H1 (cell line): Measurements from ENCODE around the gene MACROD1. TPM values are rescaled to one million over a fixed set of nuclear protein-coding genes. Genes with fewer than 3 reads are reported as not detected.

ENCODE experiments used
- BCL11A ChIP-seq, 2 experiments: IDR thresholded peaks; one replicate each; pipeline ENCODE4 v1.6.1; 2011; ENCODE audit warnings: low read depth in 2 of 2, low read length in 2 of 2, mild to moderate bottlenecking in 2 of 2
- CHD1 ChIP-seq: IDR thresholded peaks from 2 replicates; pipeline ENCODE4 v1.6.1; 2012; ENCODE audit warnings: low read depth, low read length, improper control_type of control experiment
- CHD2 ChIP-seq: IDR thresholded peaks from 2 replicates; pipeline ENCODE4 v1.6.1; 2012; ENCODE audit warnings: low read length, improper control_type of control experiment
- CREB1 ChIP-seq: IDR thresholded peaks from 2 replicates; pipeline ENCODE4 v1.6.1; 2012; ENCODE audit warnings: inconsistent platforms
- CTBP2 ChIP-seq: IDR thresholded peaks from 2 replicates; pipeline ENCODE4 v1.7.0; 2011; ENCODE audit warnings: borderline replicate concordance, mild to moderate bottlenecking, moderate library complexity, mixed read lengths, low read length; ENCODE audit not compliant: insufficient read depth, insufficient read length
- GTF2F1 ChIP-seq: IDR thresholded peaks from 2 replicates; pipeline ENCODE4 v1.6.1; 2012; ENCODE audit warnings: low read depth, low read length, improper control_type of control experiment, borderline replicate concordance
- HDAC6 ChIP-seq: IDR thresholded peaks from one replicate; pipeline ENCODE4 v1.7.1; 2012; ENCODE audit warnings: low read depth, mild to moderate bottlenecking, inconsistent platforms, low read length, moderate library complexity
- JUND ChIP-seq: IDR thresholded peaks from 2 replicates; pipeline ENCODE4 v1.6.1; 2011; ENCODE audit warnings: mild to moderate bottlenecking, improper control_type of control experiment, low read length
- KDM1A ChIP-seq: fragments of 200-600, 300-600 bp; sonication (generic); IDR thresholded peaks from 2 replicates; pipeline ENCODE4 v1.7.1; 2016; ENCODE audit warnings: mild to moderate bottlenecking, low read length, borderline replicate concordance
- KDM4A ChIP-seq: IDR thresholded peaks from one replicate; pipeline ENCODE4 v1.7.1; 2012; ENCODE audit warnings: low read depth, mild to moderate bottlenecking, moderate library complexity, low read length, inconsistent platforms; ENCODE audit not compliant: severe bottlenecking
- NANOG ChIP-seq: IDR thresholded peaks from 2 replicates; pipeline ENCODE4 v1.6.1; 2011; ENCODE audit warnings: low read length, low read depth, mild to moderate bottlenecking, inconsistent platforms; ENCODE audit not compliant: insufficient read depth, poor library complexity, severe bottlenecking
- NRF1 ChIP-seq: IDR thresholded peaks from 2 replicates; pipeline ENCODE4 v1.6.1; 2011; ENCODE audit warnings: mild to moderate bottlenecking, low read depth, low read length, improper control_type of control experiment
- PHF8 ChIP-seq: fragments of 200-600 bp; sonication (generic); conservative IDR thresholded peaks from 2 replicates; pipeline ENCODE4 v1.7.1; 2012; ENCODE audit warnings: low read depth, mild to moderate bottlenecking, inconsistent platforms, low read length, moderate library complexity
- RAD21 ChIP-seq, 2 experiments: IDR thresholded peaks in 1 of 2; conservative IDR thresholded peaks in 1 of 2; 2 replicates each; pipeline ENCODE4 v1.6.1; 2011; ENCODE audit warnings: low read depth in 2 of 2, low read length in 2 of 2, improper control_type of control experiment in 1 of 2, inconsistent platforms in 1 of 2, mild to moderate bottlenecking in 1 of 2, moderate library complexity in 1 of 2
- RXRA ChIP-seq: IDR thresholded peaks from 2 replicates; pipeline ENCODE4 v1.6.1; 2011; ENCODE audit warnings: low read depth, mild to moderate bottlenecking, low read length, moderate library complexity; ENCODE audit not compliant: insufficient read depth
- SIN3A ChIP-seq, 2 experiments: IDR thresholded peaks in 1 of 2; conservative IDR thresholded peaks in 1 of 2; 2 replicates each; pipeline ENCODE4 v1.6.1; 2011 to 2012; ENCODE audit warnings: low read length in 2 of 2, improper control_type of control experiment in 1 of 2, low read depth in 1 of 2, mild to moderate bottlenecking in 1 of 2
- SIRT6 ChIP-seq: IDR thresholded peaks from one replicate; pipeline ENCODE4 v1.7.1; 2012; ENCODE audit warnings: low read length, inconsistent platforms
- SP2 ChIP-seq: IDR thresholded peaks from 2 replicates; pipeline ENCODE4 v1.6.1; 2012; ENCODE audit warnings: mild to moderate bottlenecking, low read length, inconsistent platforms
- SUZ12 ChIP-seq: fragments of 200-600 bp; sonication (generic); IDR thresholded peaks from 2 replicates; pipeline ENCODE4 v1.6.1; 2012; ENCODE audit warnings: mild to moderate bottlenecking, inconsistent platforms, low read length, moderate library complexity, mixed read lengths
- TAF1 ChIP-seq: IDR thresholded peaks from 2 replicates; pipeline ENCODE4 v1.6.1; 2011; ENCODE audit warnings: mild to moderate bottlenecking, low read depth, low read length
- TAF7 ChIP-seq: optimal IDR thresholded peaks from 2 replicates; pipeline ENCODE3; 2011; ENCODE audit warnings: low read depth, mild to moderate bottlenecking, inconsistent platforms, low read length, moderate library complexity, borderline replicate concordance
- TBP ChIP-seq: IDR thresholded peaks from 2 replicates; pipeline ENCODE4 v1.6.1; 2011; ENCODE audit warnings: low read depth, low read length, improper control_type of control experiment
- polyA plus RNA-seq, 7 experiments: library from polyadenylated mRNA; depleted of rRNA in 3 of 7; stranded (reverse) in 5 of 7; unstranded in 2 of 7; fragments of >200 nt in 5 of 7; fragments of 200-250 nt in 2 of 7; gene quantifications; 1 replicate in 5 of 7; 2 replicates in 1 of 7; 4 replicates in 1 of 7; pipeline versions ENCODE4 v1.2.1 to v1.2.3, GENCODE V29; 2011 to 2013; ENCODE audit warnings: missing spikeins in 2 of 7, mixed read lengths in 2 of 7
- total RNA-seq: library from RNA; stranded (reverse); fragmentation: NEBNext Ultra II Directional; extraction: Animal tissue kit (Norgen Biotek cat#: 25700); gene quantifications from 2 replicates; pipeline ENCODE4 v1.2.1, GENCODE V29; 2021
- TF ChIP-seq, protein P1 (sequence below): IDR thresholded peaks from 2 replicates; pipeline ENCODE4 v1.6.1; 2012; ENCODE audit warnings: inconsistent platforms

The MACROD1 gene
- total and polyA plus RNA-seq, 2 of the 8 experiments (the other 6 are each of a cell fraction or from before 2014, with no cell fraction given), result 19.5 to 34.1 TPM

GRCh38 chr11:63974259-63975143 lies 191.4 kb downstream of the MACROD1 start, which contains the start of gene COX8A (continued):
- TF ChIP-seq SIN3A (conservative IDR thresholded peaks at IDR 0.05 in 1 of 2, IDR thresholded peaks at IDR 0.05 in 1 of 2; ENCODE audit: low read depth in 1 of 2, low read length in 2 of 2) (peak; percentile 56 to 74; a peak in 2 of 4 replicates), TAF1 (peak; percentile 75), NRF1 (no peak), CTBP2 (no peak), JUND (peak; percentile 69), RXRA (no peak), KDM1A (no peak), CHD1 (no peak), KDM4A (peak; percentile 49), SUZ12 (no peak), CHD2 (peak; percentile 46; the same call in 1 of the 2 replicates), BCL11A (IDR thresholded peaks at IDR 0.05; ENCODE audit: low read depth in 2 of 2, low read length in 2 of 2) (no peak), RAD21 (IDR thresholded peaks at IDR 0.05 in 1 of 2, conservative IDR thresholded peaks at IDR 0.05 in 1 of 2; ENCODE audit: low read depth in 2 of 2, low read length in 2 of 2) (no peak), NANOG (no peak), HDAC6 (no peak), PHF8 (peak; percentile 89), GTF2F1 (peak; percentile 82), SIRT6 (no peak), CREB1 (peak; percentile 95), TAF7 (peak; percentile 79), SP2 (peak; percentile 33; the same call in 1 of the 2 replicates), TBP (peak; percentile 47; the same call in 1 of the 2 replicates)
- TF ChIP-seq, protein P1, sequence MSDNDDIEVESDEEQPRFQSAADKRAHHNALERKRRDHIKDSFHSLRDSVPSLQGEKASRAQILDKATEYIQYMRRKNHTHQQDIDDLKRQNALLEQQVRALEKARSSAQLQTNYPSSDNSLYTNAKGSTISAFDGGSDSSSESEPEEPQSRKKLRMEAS, result no peak; the same call in 1 of the 2 replicates
